Activated B cell treated with CpG ODN at 0.5 μM for 24 hours (primary cell): ENCODE data around the gene TRPV6. TPM values are rescaled to one million over a fixed set of nuclear protein-coding genes. Genes with fewer than 3 reads are reported as not detected.

ENCODE experiments used
- ATAC-seq: fragments of 200-7000 bp; cut with Tn5 transposase; one replicate; pipeline ENCODE4 v1.10.0; 2021; ENCODE audit warnings: low read depth, mild to moderate bottlenecking, moderate library complexity
- CTCF ChIA-PET: fragments of 350-600 bp; sonication (Branson Sonifier 250); formaldehyde crosslinking; loops from one replicate; lab custom pipeline; 2021; ENCODE audit warnings: antibody characterized with exemption; lab: Charles Lee
- POLR2A ChIA-PET: fragments of 350-600 bp; sonication (Branson Sonifier 250); formaldehyde crosslinking; loops from one replicate; lab custom pipeline; 2021; ENCODE audit warnings: antibody characterized with exemption; lab: Charles Lee
- DNase-seq: peaks from one replicate; pipeline ENCODE4 v3.0.0; 2022
- H3K27ac Mint-ChIP-seq: one replicate; pipeline ENCODE4 v1.8.0; 2020; ENCODE audit warnings: mixed read lengths
- H3K27me3 Mint-ChIP-seq: one replicate; pipeline ENCODE4 v1.8.0; 2021; ENCODE audit warnings: mixed read lengths
- H3K36me3 Mint-ChIP-seq: one replicate; pipeline ENCODE4 v1.8.0; 2021; ENCODE audit warnings: low read depth, mixed read lengths
- H3K4me1 Mint-ChIP-seq: one replicate; pipeline ENCODE4 v1.8.0; 2021; ENCODE audit warnings: mixed read lengths
- H3K4me3 Mint-ChIP-seq: one replicate; pipeline ENCODE4 v1.8.0; 2020; ENCODE audit warnings: mild to moderate bottlenecking, mixed read lengths
- H3K9me3 Mint-ChIP-seq: one replicate; pipeline ENCODE4 v1.8.0; 2020; ENCODE audit warnings: mixed read lengths
- CTCF ChIP-seq: fragments of 200-600 bp; IDR thresholded peaks from one replicate; pipeline ENCODE4 v1.8.0; 2022; ENCODE audit warnings: antibody characterized with exemption, mild to moderate bottlenecking
- intact Hi-C: fragments of 100-400 bp; cut with micrococcal nuclease; formaldehyde crosslinking; loops from one replicate; pipeline ENCODE4 v1.15.1; 2024
- total RNA-seq: library from RNA; stranded (reverse); gene quantifications from 2 replicates; pipeline ENCODE4 v1.2.3, GENCODE V29; 2022

The TRPV6 gene
- total RNA-seq, 1 donor from 2014 or later, result not detected

GRCh38 chr7:142873281-142873784 is 12.2 kb downstream of the TRPV6 start:
- POLR2A ChIA-PET, result no interaction called here
- Mint-ChIP-seq H3K4me3 (no peak overlapping the region), H3K27me3 (peaks cover 3% of the 10 kb centered on the region), H3K9me3 (no peaks in the 10 kb centered on the region), H3K27ac (no peak overlapping the region), H3K36me3 (peaks cover 31% of the 10 kb centered on the region), H3K4me1 (no peaks in the 10 kb centered on the region)
- intact Hi-C loops, result no loop called here
- no peak for DNase-seq
- peak; percentile 52 for ATAC-seq
- CTCF ChIA-PET, result interaction anchor here (0.9 to 2.3 kb wide), 5 partner anchors 19 to 348 kb away, joined by 3 to 8 read pairs (median 4); partner anchors contain the start of genes EPHB6 and TAS2R40
- TF ChIP-seq CTCF, result no peak

DNA sequence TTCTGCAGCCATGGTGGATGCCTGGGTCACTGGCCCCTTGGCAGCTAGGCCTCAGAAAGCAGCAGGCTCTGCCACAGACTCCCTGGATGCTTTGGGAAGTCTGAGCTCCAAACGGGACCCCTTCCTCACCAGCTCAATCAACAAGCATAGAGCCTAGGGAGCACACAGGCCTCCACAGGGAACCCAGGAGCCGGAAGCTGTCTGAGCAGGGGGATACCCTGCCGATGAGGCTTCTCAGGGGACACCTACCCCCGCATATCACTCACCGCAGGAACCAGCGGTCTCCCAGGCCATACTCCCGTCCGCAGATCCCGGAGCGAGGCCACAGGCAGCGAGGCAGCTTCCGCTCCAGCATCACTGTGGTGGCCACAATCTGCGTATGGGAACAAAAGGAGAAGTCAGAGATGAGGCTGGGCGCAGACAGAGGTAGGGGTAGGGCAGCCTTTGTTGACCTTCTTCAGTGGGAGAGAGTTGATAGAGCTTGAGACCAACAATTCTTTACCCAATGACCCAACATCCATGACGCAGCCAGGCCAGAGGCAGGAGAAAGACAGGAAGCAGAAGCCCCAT is 13.4 kb downstream of the TRPV6 start:
- no peak for TF ChIP-seq CTCF
- POLR2A ChIA-PET, result no interaction called here
- no peak for ATAC-seq
- Mint-ChIP-seq H3K27me3 (peaks cover 3% of the 10 kb centered on the region), H3K27ac (no peak overlapping the region), H3K36me3 (peaks cover 35% of the 10 kb centered on the region), H3K4me3 (no peak overlapping the region), H3K9me3 (no peaks in the 10 kb centered on the region), H3K4me1 (no peaks in the 10 kb centered on the region)
- CTCF ChIA-PET, result interaction anchor here (0.9 to 2.3 kb wide), 4 partner anchors 131 to 349 kb away, joined by 3 to 8 read pairs (median 4); partner anchors contain the start of gene TAS2R40
- DNase-seq, result no peak
- intact Hi-C loops, result no loop called here

GRCh38 chr7:142871260-142872105 is 14.1 kb downstream of the TRPV6 start:
- CTCF ChIA-PET, result interaction anchor here (0.9 to 2.3 kb wide), 2 partner anchors 131 to 212 kb away, joined by 3 to 6 read pairs; no protein-coding TSS in a partner anchor
- peaks cover 3% of the 10 kb centered on the region for H3K27me3 Mint-ChIP-seq
- H3K27ac Mint-ChIP-seq, result no peak overlapping the region
- peaks cover 35% of the 10 kb centered on the region for H3K36me3 Mint-ChIP-seq
- POLR2A ChIA-PET, result no interaction called here
- no peak for TF ChIP-seq CTCF
- H3K4me3 Mint-ChIP-seq, result no peak overlapping the region
- no peak for ATAC-seq
- no peaks in the 10 kb centered on the region for H3K9me3 Mint-ChIP-seq
- no peaks in the 10 kb centered on the region for H3K4me1 Mint-ChIP-seq
- DNase-seq, result peak; percentile 7
- intact Hi-C loops, result no loop called here

GRCh38 chr7:142870566-142871259 is 14.8 kb downstream of the TRPV6 start:
- H3K27ac Mint-ChIP-seq, result no peak overlapping the region
- no peaks in the 10 kb centered on the region for H3K4me1 Mint-ChIP-seq
- intact Hi-C loops, result no loop called here
- peaks cover 37% of the 10 kb centered on the region for H3K36me3 Mint-ChIP-seq
- H3K9me3 Mint-ChIP-seq, result no peaks in the 10 kb centered on the region
- no peak for TF ChIP-seq CTCF
- H3K4me3 Mint-ChIP-seq, result no peak overlapping the region
- no peaks in the 10 kb centered on the region for H3K27me3 Mint-ChIP-seq
- ChIA-PET POLR2A (no interaction called here), CTCF (interaction anchor here (2.3 kb wide), 1 partner anchor 132 kb away, joined by 6 read pairs; no protein-coding TSS in a partner anchor)
- ATAC-seq, result no peak
- no peak for DNase-seq
